Activated naive CD4-positive, alpha-beta T cell treated with anti-CD3 and anti-CD28 coated beads, Interleukin-2, amount 50 U/mL, for 24 hours (primary cell): ENCODE results near the gene LGALS9.
"Not testable (repeated sequence)": the region's sequence is repeated elsewhere in the genome, so short reads cannot be mapped to it uniquely, and the experiment has no call there.

ENCODE experiments used
- H3K27ac Mint-ChIP-seq: one replicate; pipeline ENCODE4 v1.8.0; 2021; ENCODE audit warnings: mild to moderate bottlenecking, mixed read lengths
- H3K27me3 Mint-ChIP-seq: one replicate; pipeline ENCODE4 v1.8.0; 2021; ENCODE audit warnings: mixed read lengths
- H3K36me3 Mint-ChIP-seq: one replicate; pipeline ENCODE4 v1.8.0; 2021; ENCODE audit warnings: mixed read lengths
- H3K4me1 Mint-ChIP-seq: one replicate; pipeline ENCODE4 v1.8.0; 2021; ENCODE audit warnings: mixed read lengths
- H3K4me3 Mint-ChIP-seq: one replicate; pipeline ENCODE4 v1.8.0; 2021; ENCODE audit warnings: mild to moderate bottlenecking, mixed read lengths
- H3K9me3 Mint-ChIP-seq: one replicate; pipeline ENCODE4 v1.8.0; 2021; ENCODE audit warnings: mixed read lengths

The LGALS9 gene

GRCh38 chr17:27613433-27613832 lies 17.6 kb upstream of the LGALS9 start:
- Mint-ChIP-seq H3K27ac (no peak overlapping the region), H3K4me1 (peaks cover 18% of the 10 kb centered on the region), H3K27me3 (no peaks in the 10 kb centered on the region), H3K36me3 (peaks cover 22% of the 10 kb centered on the region), H3K9me3 (no peaks in the 10 kb centered on the region), H3K4me3 (no peak overlapping the region)

DNA sequence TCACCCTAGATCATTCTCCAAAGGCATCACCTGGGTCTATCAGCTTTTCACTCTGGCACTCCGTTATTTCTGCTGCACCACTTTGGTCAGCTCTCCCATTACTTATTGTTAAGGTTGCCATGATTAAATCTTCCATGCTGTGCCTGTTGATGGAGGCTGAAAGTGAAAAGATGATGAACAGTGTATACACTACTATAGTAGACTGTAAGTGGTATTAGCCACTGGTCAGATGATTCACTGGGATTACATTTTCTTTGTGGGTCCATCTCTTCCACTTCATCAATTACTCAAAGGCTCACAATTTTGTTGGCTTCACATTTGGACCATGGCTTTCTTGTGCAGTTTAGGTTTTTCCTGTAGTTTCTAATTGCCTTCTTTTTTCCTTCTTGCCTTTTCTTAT lies 15.9 kb upstream of the LGALS9 start:
- Mint-ChIP-seq H3K4me1 (peaks cover 18% of the 10 kb centered on the region), H3K4me3 (no peak overlapping the region), H3K27me3 (no peaks in the 10 kb centered on the region), H3K36me3 (peaks cover 22% of the 10 kb centered on the region), H3K27ac (no peak overlapping the region), H3K9me3 (no peaks in the 10 kb centered on the region)

DNA sequence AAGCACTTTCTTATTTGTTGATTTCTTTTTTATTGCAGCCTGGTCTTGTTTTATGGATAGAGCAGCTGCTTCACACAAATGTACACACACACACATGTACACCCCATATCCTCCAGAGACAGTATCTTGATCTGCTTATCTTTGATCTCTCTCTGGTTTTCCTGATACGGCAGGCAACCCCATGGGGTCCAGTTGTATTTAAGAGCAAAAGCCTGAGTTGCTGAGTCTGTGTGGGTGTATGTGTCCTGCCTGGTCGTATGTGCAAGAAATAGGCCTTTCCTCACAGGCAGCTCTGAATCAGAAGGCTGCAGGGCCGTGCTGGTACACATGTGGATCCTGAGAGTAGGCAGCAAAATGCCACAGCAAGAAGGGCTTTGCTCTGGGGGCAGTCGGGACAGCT lies 14.6 kb upstream of the LGALS9 start:
- Mint-ChIP-seq H3K27ac (peak overlapping the region; percentile 93), H3K36me3 (peaks cover 20% of the 10 kb centered on the region), H3K4me1 (peaks cover 25% of the 10 kb centered on the region), H3K9me3 (no peaks in the 10 kb centered on the region), H3K27me3 (no peaks in the 10 kb centered on the region), H3K4me3 (peak overlapping the region; percentile 53)

DNA sequence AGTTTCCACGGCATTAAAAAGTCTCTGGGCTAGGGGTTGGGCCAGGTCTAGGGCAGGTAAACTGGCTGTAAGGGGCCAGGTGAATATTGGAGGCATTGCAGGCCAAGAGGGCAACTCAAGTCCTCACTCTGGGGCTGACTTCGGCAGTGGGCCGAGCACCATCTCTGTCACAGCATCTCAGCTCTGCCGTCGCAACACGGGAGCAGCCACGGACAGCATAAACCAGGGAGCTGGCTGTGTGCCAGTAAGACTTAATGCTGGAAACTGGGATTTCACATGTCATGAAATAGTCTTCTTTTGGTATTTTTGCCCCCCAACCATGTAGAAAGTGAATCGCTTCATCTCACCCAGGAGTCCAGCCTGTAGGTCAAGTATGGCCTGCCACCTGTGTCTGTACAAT lies 12.6 kb upstream of the LGALS9 start:
- no peaks in the 10 kb centered on the region for H3K9me3 Mint-ChIP-seq
- H3K4me1 Mint-ChIP-seq: peaks cover 22% of the 10 kb centered on the region
- no peak overlapping the region for H3K27ac Mint-ChIP-seq
- peaks cover 22% of the 10 kb centered on the region for H3K36me3 Mint-ChIP-seq
- no peaks in the 10 kb centered on the region for H3K27me3 Mint-ChIP-seq
- no peak overlapping the region for H3K4me3 Mint-ChIP-seq

DNA sequence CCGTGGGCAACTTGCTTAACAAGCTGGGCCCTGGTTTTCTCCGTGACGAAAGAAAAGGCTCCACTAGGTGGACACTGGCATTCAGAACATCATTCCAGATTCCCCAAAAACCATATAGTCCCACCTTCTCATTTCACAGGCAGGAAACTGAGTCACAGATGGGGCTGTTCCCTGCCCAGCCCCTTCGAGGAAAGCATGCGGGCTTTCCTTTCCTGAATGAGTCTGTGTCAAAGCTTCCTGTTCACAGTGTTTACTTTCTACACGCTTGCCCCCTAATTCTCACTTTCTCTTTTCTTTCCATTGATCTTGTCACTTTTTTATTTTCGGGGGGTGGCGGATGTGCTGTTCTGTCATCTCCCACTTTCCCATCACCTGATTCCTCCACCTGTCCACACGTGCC lies 10.3 kb upstream of the LGALS9 start:
- Mint-ChIP-seq H3K9me3 (no peaks in the 10 kb centered on the region), H3K27ac (peak overlapping the region; percentile 70), H3K4me3 (no peak overlapping the region)

GRCh38 chr17:27621536-27621935 lies 9.5 kb upstream of the LGALS9 start:
- Mint-ChIP-seq H3K27ac (no peak overlapping the region), H3K9me3 (no peaks in the 10 kb centered on the region), H3K4me3 (no peak overlapping the region), H3K36me3 (peaks cover 11% of the 10 kb centered on the region), H3K27me3 (no peaks in the 10 kb centered on the region), H3K4me1 (peaks cover 12% of the 10 kb centered on the region)

More for the DNA sequence above, 10.3 kb upstream of the LGALS9 start:
- Mint-ChIP-seq H3K27me3 (no peaks in the 10 kb centered on the region), H3K4me1 (peaks cover 20% of the 10 kb centered on the region), H3K36me3 (peaks cover 15% of the 10 kb centered on the region)

GRCh38 chr17:27621942-27622559 lies 8.9 kb upstream of the LGALS9 start:
- Mint-ChIP-seq H3K4me1 (peaks cover 8% of the 10 kb centered on the region), H3K4me3 (no peak overlapping the region), H3K9me3 (no peaks in the 10 kb centered on the region), H3K27ac (no peak overlapping the region), H3K36me3 (peaks cover 11% of the 10 kb centered on the region), H3K27me3 (no peaks in the 10 kb centered on the region)

- peaks cover 11% of the 10 kb centered on the region for H3K36me3 Mint-ChIP-seq
- H3K4me1 Mint-ChIP-seq: peaks cover 8% of the 10 kb centered on the region
- no peak overlapping the region for H3K27ac Mint-ChIP-seq
Measured at GRCh38 chr17:27622986-27623385, 8.0 kb upstream of the LGALS9 start.

DNA sequence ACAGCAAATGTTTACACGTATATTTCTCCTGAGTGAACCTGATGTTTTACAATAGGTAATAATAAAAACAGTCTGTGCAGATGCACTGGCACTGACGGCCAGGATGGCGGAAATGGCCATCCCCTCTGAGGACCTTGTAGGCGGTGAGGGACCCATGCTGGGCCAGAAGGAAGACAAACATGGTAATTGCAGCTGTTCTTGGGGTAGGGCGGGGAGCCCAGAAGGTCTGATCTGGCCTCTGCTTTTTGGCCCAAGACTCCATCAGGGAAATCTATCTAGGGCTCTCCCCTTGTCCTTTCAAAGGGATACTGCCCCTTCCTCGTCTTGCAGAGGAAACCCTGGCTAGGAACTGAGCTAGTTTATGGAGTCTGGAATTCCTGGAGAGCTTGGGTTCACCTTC lies 7.4 kb upstream of the LGALS9 start:
- H3K9me3 Mint-ChIP-seq: no peaks in the 10 kb centered on the region
- peaks cover 8% of the 10 kb centered on the region for H3K36me3 Mint-ChIP-seq
- H3K27me3 Mint-ChIP-seq: no peaks in the 10 kb centered on the region
- H3K4me3 Mint-ChIP-seq: no peak overlapping the region
- no peak overlapping the region for H3K27ac Mint-ChIP-seq
- H3K4me1 Mint-ChIP-seq: peaks cover 8% of the 10 kb centered on the region

More at GRCh38 chr17:27622986-27623385, 8.0 kb upstream of the LGALS9 start:
- Mint-ChIP-seq H3K9me3 (no peaks in the 10 kb centered on the region), H3K4me3 (no peak overlapping the region), H3K27me3 (no peaks in the 10 kb centered on the region)

DNA sequence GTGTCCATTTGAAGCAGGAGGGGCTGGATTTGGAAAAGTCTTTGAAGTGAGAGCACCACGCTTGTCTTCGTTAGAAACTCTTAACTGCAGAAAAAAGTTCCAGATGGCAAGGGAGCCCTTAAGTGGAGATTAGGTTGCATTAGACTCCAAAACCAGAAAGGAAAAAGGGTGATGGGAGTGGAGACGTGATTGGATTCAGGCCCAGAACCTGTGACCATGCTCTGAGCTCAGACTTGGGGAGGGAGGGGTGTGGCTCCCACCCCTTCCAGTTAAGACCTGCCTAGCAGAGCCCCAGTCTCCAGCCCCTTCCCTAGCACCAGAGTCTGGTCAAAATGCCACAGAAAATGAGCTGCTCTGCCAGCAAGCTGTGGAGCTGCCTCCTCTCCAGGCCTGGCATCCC lies 6.4 kb upstream of the LGALS9 start:
- Mint-ChIP-seq H3K4me1 (peaks cover 11% of the 10 kb centered on the region), H3K4me3 (no peak overlapping the region), H3K27ac (no peak overlapping the region), H3K27me3 (no peaks in the 10 kb centered on the region), H3K9me3 (no peaks in the 10 kb centered on the region), H3K36me3 (peaks cover 8% of the 10 kb centered on the region)

DNA sequence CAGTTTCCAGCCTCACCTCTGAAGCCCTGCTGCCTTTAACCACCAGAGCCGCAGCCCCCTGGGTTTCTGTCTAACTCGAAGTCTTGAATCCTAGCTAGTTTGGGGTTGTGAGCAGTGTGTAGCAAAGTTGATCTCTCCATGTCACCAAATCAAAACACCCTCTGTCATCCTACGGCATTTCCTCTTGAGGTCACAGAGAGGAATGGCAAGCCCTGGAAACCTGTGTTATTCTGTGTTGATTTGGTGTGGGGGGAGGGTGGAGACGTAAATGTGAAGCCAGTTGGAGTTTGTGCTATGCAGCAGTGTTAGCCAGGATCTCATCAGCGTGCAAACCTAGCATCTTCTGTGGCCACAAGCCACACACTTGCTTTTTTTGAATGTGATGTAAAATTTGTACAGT lies 5.1 kb upstream of the LGALS9 start:
- Mint-ChIP-seq H3K27me3 (no peaks in the 10 kb centered on the region), H3K9me3 (no peaks in the 10 kb centered on the region), H3K4me1 (peaks cover 19% of the 10 kb centered on the region), H3K4me3 (no peak overlapping the region), H3K27ac (peak overlapping the region; percentile 5), H3K36me3 (peaks cover 8% of the 10 kb centered on the region)

- no peak overlapping the region for H3K4me3 Mint-ChIP-seq
- no peak overlapping the region for H3K27ac Mint-ChIP-seq
- no peaks in the 10 kb centered on the region for H3K27me3 Mint-ChIP-seq
- H3K36me3 Mint-ChIP-seq: peaks cover 5% of the 10 kb centered on the region
- peaks cover 29% of the 10 kb centered on the region for H3K4me1 Mint-ChIP-seq
- H3K9me3 Mint-ChIP-seq: no peaks in the 10 kb centered on the region
Measured at GRCh38 chr17:27627514-27627913, 3.5 kb upstream of the LGALS9 start.

DNA sequence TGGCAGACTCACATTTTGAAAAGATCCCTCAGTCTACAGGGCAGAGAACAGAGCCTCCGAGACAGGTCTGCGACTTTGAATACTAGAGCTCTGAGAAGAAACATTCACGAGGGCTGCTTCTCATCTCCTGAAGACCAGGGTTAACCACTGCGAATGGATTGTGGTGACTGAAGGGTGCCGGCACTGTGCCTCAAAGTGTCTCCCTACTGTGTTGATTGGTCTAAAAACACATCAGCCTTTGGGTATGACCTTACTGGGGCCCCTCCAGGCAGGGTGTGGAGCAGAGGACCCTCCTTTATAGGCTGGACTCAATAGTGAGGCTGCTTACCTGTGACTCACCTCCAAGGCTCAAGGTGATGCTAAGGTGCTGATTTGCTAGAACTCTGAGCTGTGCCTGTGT lies 2.6 kb upstream of the LGALS9 start:
- H3K4me3 Mint-ChIP-seq: no peak overlapping the region
- no peaks in the 10 kb centered on the region for H3K27me3 Mint-ChIP-seq
- peaks cover 35% of the 10 kb centered on the region for H3K4me1 Mint-ChIP-seq
- no peak overlapping the region for H3K27ac Mint-ChIP-seq
- H3K9me3 Mint-ChIP-seq: no peaks in the 10 kb centered on the region
- peaks cover 5% of the 10 kb centered on the region for H3K36me3 Mint-ChIP-seq

DNA sequence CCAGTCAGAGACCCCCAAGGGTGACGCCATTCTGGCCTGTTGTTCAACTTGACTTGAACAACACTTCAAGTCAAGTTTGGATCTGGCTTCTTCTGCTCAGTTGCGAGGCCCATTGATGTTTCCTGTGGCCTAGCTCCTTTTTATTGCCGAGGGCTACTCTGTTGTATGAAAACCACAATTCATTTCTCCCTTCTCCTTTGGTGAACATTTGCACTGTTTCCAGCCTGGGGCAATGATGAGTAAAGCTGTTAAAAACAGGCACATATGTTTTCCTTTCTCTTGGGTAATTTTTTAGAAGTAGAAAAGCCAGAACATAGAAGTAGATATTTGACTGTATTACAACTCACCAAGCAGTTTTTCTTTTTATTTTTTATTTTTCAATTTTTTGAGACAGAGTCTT lies 1.7 kb upstream of the LGALS9 start:
- H3K27me3 Mint-ChIP-seq, H3K27ac Mint-ChIP-seq, H3K4me3 Mint-ChIP-seq, H3K36me3 Mint-ChIP-seq, H3K9me3 Mint-ChIP-seq: not testable (repeated sequence)
- peaks cover 41% of the 10 kb centered on the region for H3K4me1 Mint-ChIP-seq

DNA sequence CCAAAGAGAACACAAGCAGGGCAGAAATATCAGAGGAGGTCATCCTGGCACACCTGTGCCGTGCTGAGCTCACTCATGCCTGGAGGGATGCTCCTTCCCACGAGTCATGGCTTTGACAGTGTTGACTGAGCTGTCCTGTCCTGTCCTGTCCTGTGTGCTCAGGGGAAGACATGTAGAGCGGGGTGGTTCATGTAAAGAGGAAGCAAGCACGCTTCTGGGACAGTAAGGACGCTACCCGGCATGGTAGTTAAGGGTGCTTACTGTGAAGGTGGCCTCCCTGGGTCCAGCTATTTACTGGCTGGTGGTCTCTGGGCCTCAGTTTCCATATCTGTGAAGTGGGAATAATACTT lies 398 bp downstream of the LGALS9 start:
- Mint-ChIP-seq H3K27ac (peak overlapping the region; percentile 86), H3K36me3 (peaks cover 2% of the 10 kb centered on the region), H3K27me3 (no peaks in the 10 kb centered on the region), H3K9me3 (no peaks in the 10 kb centered on the region), H3K4me1 (peaks cover 55% of the 10 kb centered on the region), H3K4me3 (peak overlapping the region; percentile 91)

- peak overlapping the region; percentile 91 for H3K4me3 Mint-ChIP-seq
- H3K27me3 Mint-ChIP-seq: no peaks in the 10 kb centered on the region
- H3K36me3 Mint-ChIP-seq: peaks cover 2% of the 10 kb centered on the region
- H3K27ac Mint-ChIP-seq: peak overlapping the region; percentile 86
- no peaks in the 10 kb centered on the region for H3K9me3 Mint-ChIP-seq
- peaks cover 55% of the 10 kb centered on the region for H3K4me1 Mint-ChIP-seq
Measured at GRCh38 chr17:27631897-27632725, 1.1 kb downstream of the LGALS9 start.
